ENCODE results near the gene RASA4B.

- TF ChIP-seq CTCF (conservative IDR thresholded peaks at IDR 0.05) = no peak
- TF ChIP-seq EZH2 (IDR thresholded peaks at IDR 0.05; ENCODE audit: low read depth) = no peak
These were observed 44.1 kb downstream of the RASA4B start for GRCh38 chr7:102473271-102473991.
